GM21723 (cell line): ENCODE data around the gene ADAM23.

Source experiments
- ATAC-seq: cut with Tn5 transposase; IDR thresholded peaks from one replicate; pipeline ENCODE4 v1.9.1; 2021; ENCODE audit warnings: mild to moderate bottlenecking, moderate library complexity; ENCODE audit not compliant: unreplicated experiment

The ADAM23 gene

DNA sequence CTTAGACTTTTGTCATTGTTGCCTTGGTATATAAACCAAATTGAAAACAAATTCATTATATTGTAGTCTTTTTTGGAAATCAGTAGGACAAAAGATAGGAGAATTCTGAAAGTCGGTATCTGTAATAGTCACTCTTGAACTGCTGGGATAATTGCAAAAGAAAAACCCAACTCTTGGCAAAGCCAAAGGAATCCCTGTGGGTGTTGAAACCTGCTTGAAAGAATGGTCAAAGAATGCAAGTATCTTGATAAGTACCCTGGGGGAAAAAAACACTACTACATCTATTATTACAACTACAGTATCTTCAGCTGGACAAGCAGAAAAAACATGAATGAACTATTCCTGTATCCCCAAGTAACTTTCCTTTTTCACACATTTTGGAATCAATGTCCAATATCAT is 191.7 kb downstream of the ADAM23 start:
- ATAC-seq = no peak

DNA sequence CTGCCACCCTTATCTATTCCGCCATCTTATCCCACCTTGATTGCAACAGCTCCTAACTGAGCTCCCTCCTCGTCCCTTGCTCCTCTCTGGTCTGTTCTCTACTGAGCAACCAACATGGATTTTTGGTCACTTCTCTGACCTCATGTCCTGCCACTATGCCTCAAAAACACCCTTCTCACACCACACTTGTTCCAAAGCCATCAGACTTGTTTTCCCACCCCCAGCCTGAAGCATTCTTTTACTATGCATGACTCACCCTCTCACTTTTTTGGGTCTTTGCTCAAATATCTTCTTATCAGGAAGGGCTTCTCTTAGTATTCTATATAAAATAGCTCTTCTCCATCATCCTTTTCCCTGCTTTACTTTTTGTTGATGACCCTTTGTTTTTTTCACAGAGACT is 196.3 kb downstream of the ADAM23 start:
- no peak for ATAC-seq

GRCh38 chr2:206641226-206641625 is 197.9 kb downstream of the ADAM23 start:
- ATAC-seq = no peak

DNA sequence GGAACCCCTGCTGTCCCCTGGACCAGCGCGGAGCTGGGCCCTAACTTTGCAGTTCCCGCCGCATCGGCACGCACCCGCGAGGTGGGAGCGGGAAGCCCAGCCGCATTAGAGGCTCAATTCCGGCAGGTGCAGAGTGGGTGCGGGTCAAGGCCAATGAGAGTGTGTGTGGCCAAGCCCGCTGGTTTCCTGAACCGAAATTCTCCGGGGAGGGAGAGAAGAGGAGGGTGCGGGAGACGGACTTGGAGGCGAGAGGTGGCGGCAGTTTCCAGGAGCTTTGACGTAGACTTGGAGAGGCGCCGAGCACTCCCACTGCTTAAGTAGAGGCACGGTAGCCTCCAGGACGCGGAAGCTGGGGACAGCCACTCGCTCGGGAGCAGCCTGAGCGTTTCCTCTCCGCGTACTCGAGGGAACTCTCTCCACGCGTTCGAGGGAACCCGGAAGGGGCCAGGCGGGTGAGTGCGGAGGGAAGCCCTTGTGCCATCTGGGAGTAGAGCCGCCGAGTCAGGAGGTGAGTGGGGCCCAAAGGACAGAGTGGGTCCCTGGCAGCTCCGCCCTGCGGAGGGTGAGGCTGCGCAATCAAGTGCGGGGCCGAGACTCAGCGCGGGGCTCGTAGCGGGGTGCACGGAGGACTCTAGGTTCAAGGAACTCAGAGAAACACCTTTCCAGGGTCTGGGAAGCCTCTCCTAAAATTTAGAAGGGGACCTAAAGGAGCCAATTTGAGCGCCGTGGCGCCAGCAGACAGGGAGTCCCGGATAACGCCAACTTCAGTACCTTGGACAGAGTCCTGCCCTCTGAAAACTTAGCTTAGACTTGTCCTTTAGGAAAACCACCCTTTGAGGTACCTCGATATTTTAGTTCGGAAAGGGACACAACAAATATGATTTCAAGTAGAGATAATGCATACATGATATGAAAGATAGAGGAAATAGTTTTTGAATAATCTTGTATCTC is 199.0 kb downstream of the ADAM23 start, which contains the start of gene FAM237A:
Gene FAM237A, plus strand, starts transcription at position 413 of the 951 bp plus-strand sequence. CDS start 1,750 bp downstream, outside the sequence.
- ATAC-seq = no peak

DNA sequence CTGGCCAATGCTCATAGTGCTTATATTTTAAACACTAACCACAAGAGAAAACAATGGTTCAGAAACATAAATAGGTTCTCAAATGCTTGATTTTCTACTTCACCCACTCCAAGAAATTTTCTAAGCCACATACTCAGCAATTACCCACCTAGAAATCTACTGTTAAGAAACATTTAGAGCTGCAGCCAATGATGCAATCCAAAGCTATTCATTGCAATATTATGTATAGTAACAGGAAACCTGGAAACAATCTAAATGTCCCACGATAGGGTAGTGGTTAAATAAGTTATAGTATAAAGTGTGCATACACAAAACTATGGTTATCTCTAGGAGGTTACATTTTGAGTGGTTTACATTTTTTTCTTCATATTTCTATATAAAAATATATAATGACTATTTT is 204.7 kb downstream of the ADAM23 start:
- ATAC-seq = no peak

DNA sequence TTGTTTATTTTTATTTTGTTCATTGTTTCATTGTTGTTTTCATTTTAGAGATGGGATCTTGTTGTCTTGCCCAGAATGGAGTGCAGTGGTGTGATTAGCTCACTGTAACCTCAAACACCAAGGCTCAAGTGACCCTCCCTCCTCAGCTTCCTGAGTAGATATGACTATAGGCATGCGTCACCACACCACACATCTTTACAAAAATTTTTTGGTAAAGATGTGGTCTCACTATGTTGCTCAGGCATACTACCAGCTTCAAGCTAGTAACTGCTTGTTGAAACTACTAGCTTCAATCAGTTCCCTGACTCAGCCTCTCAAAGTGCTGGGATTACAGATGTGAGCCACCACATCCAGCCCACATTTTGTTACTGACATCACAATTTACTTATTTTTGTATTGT is 213.8 kb downstream of the ADAM23 start:
- no peak for ATAC-seq

DNA sequence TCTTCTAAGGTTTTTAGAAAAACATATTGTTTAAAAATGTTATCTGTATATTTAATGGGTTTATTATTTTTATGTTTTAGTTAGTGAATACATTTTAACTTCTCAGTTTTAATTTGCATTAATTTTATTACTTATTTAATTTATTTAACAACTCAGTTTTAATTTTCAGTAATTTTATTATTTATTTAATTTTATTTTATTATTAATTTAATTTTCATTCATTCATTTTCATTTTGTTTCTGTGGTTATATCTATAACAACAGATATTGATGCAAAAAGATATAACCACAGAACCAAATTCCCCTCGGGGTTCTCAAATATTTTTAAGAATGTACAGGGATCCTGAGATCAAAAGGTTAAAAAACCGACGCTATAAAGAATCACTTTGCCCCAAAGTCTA is 221.9 kb downstream of the ADAM23 start:
- ATAC-seq = no peak
